ENCODE data around the gene SULT2B1. TPM values are rescaled to one million over a fixed set of nuclear protein-coding genes. Genes with fewer than 3 reads are reported as not detected.

The SULT2B1 gene
- total and polyA plus RNA-seq, 2 experiments from 2014 or later, result 0.79 TPM; not detected in 1

GRCh38 chr19:48611872-48612271 lies 59.9 kb downstream of the SULT2B1 start:
- Histone ChIP-seq H3K9me2 (replicated peaks; ENCODE audit: insufficient read depth) (no peaks in the 10 kb centered on the region), H3K4me1 (ENCODE audit: insufficient read depth) (peaks cover 17% of the 10 kb centered on the region), H3K4me3 (no peak overlapping the region), H3K4me2 (no peak overlapping the region), H3K27me3 (no peaks in the 10 kb centered on the region), H3K79me2 (peaks cover 19% of the 10 kb centered on the region), H3K9me3 (ENCODE audit: low read depth) (no peaks in the 10 kb centered on the region), H4K20me1 (ENCODE audit: insufficient read depth, poor library complexity, severe bottlenecking) (peaks cover 17% of the 10 kb centered on the region), H3K36me3 (replicated peaks; ENCODE audit: insufficient read depth, low read depth) (no peaks in the 10 kb centered on the region), H2AFZ (no peak overlapping the region), H3K27ac (no peak overlapping the region)
- no peak for DNase-seq (ENCODE audit: low spot score)
- TF ChIP-seq EZH2 (IDR thresholded peaks at IDR 0.05; ENCODE audit: borderline replicate concordance), result no peak
- no peak for TF ChIP-seq EZH2phosphoT487 (IDR thresholded peaks at IDR 0.05; ENCODE audit: low read depth, severe bottlenecking, unreplicated experiment)
- no peak for TF ChIP-seq CTCF (IDR thresholded peaks at IDR 0.05; ENCODE audit: poor library complexity)
- 97% methylated on average over 14 of the region's 14 CpGs for WGBS (ENCODE audit: low lambda C conversion rate, missing lambda C conversion rate)

GRCh38 chr19:48613024-48613851 lies 61.3 kb downstream of the SULT2B1 start:
- H4K20me1 ChIP-seq (ENCODE audit: insufficient read depth, poor library complexity, severe bottlenecking), result peaks cover 31% of the 10 kb centered on the region
- no peak overlapping the region for H2AFZ ChIP-seq
- peaks cover 32% of the 10 kb centered on the region for H3K79me2 ChIP-seq
- peaks cover 29% of the 10 kb centered on the region for H3K4me1 ChIP-seq (ENCODE audit: insufficient read depth)
- no peaks in the 10 kb centered on the region for H3K36me3 ChIP-seq (replicated peaks; ENCODE audit: insufficient read depth, low read depth)
- peak overlapping the region; percentile 86 for H3K27ac ChIP-seq
- DNase-seq (ENCODE audit: low spot score), result no peak
- TF ChIP-seq CTCF (IDR thresholded peaks at IDR 0.05; ENCODE audit: poor library complexity), result no peak
- no peak for TF ChIP-seq EZH2 (IDR thresholded peaks at IDR 0.05; ENCODE audit: borderline replicate concordance)
- TF ChIP-seq EZH2phosphoT487 (IDR thresholded peaks at IDR 0.05; ENCODE audit: low read depth, severe bottlenecking, unreplicated experiment), result no peak
- no peak overlapping the region for H3K4me3 ChIP-seq
- no peaks in the 10 kb centered on the region for H3K9me3 ChIP-seq (ENCODE audit: low read depth)
- peak overlapping the region; percentile 75 for H3K4me2 ChIP-seq
- WGBS (ENCODE audit: low lambda C conversion rate, missing lambda C conversion rate), result 92% methylated on average over 37 of the region's 39 CpGs
- no peaks in the 10 kb centered on the region for H3K9me2 ChIP-seq (replicated peaks; ENCODE audit: insufficient read depth)
- H3K27me3 ChIP-seq, result no peaks in the 10 kb centered on the region

GRCh38 chr19:48613852-48614435 lies 62.0 kb downstream of the SULT2B1 start:
- no peak overlapping the region for H2AFZ ChIP-seq
- H3K36me3 ChIP-seq (replicated peaks; ENCODE audit: insufficient read depth, low read depth), result no peaks in the 10 kb centered on the region
- H3K79me2 ChIP-seq, result peaks cover 38% of the 10 kb centered on the region
- no peaks in the 10 kb centered on the region for H3K9me3 ChIP-seq (ENCODE audit: low read depth)
- H3K4me2 ChIP-seq, result peak overlapping the region; percentile 75
- DNase-seq (ENCODE audit: low spot score), result no peak
- H4K20me1 ChIP-seq (ENCODE audit: insufficient read depth, poor library complexity, severe bottlenecking), result peaks cover 34% of the 10 kb centered on the region
- TF ChIP-seq EZH2 (IDR thresholded peaks at IDR 0.05; ENCODE audit: borderline replicate concordance), result no peak
- no peak for TF ChIP-seq CTCF (IDR thresholded peaks at IDR 0.05; ENCODE audit: poor library complexity)
- no peak for TF ChIP-seq EZH2phosphoT487 (IDR thresholded peaks at IDR 0.05; ENCODE audit: low read depth, severe bottlenecking, unreplicated experiment)
- H3K4me1 ChIP-seq (ENCODE audit: insufficient read depth), result peaks cover 29% of the 10 kb centered on the region
- H3K27ac ChIP-seq, result peak overlapping the region; percentile 86
- no peak overlapping the region for H3K4me3 ChIP-seq
- WGBS (ENCODE audit: low lambda C conversion rate, missing lambda C conversion rate), result 79% methylated on average over 13 of the region's 13 CpGs
- H3K9me2 ChIP-seq (replicated peaks; ENCODE audit: insufficient read depth), result no peaks in the 10 kb centered on the region
- no peaks in the 10 kb centered on the region for H3K27me3 ChIP-seq
